DOHH2 (cell line): ENCODE measurements around the gene UNC13B.

Source experiments
- H3F3A ChIP-seq: fragments of 200-600 bp; sonication (generic), shearing (Covaris generic); 2 replicates; pipeline ENCODE4 v1.6.0; 2016; ENCODE audit warnings: antibody characterized with exemption, mild to moderate bottlenecking; ENCODE audit not compliant: control insufficient read depth, insufficient read depth
- H3K27ac ChIP-seq: fragments of 200-600 bp; sonication (generic); 2 replicates; pipeline ENCODE4 v1.5.1; 2014; ENCODE audit warnings: low read depth, mild to moderate bottlenecking, low read length, moderate library complexity
- H3K27me3 ChIP-seq: fragments of 200-600 bp; sonication (generic); 2 replicates; pipeline ENCODE4 v1.6.1; 2014; ENCODE audit warnings: mild to moderate bottlenecking, low read length, mixed read lengths; ENCODE audit not compliant: control insufficient read depth
- H3K36me3 ChIP-seq: fragments of 200-600 bp; sonication (generic); 2 replicates; pipeline ENCODE4 v1.6.1; 2014; ENCODE audit warnings: mild to moderate bottlenecking, low read length, moderate library complexity, mixed read lengths; ENCODE audit not compliant: control insufficient read depth
- H3K4me1 ChIP-seq: fragments of 200-600 bp; sonication (generic); 2 replicates; pipeline ENCODE4 v1.6.1; 2014; ENCODE audit warnings: mild to moderate bottlenecking, low read length, mixed read lengths; ENCODE audit not compliant: control insufficient read depth
- H3K4me2 ChIP-seq: fragments of 200-600 bp; sonication (generic); 2 replicates; pipeline ENCODE4 v1.6.0; 2014; ENCODE audit warnings: mild to moderate bottlenecking, low read length, moderate library complexity
- H3K4me3 ChIP-seq: fragments of 200-600 bp; sonication (generic); 2 replicates; pipeline ENCODE4 v1.5.1; 2014; ENCODE audit warnings: mild to moderate bottlenecking, low read length, mixed read lengths
- H3K79me2 ChIP-seq: fragments of 200-600 bp; sonication (generic); 2 replicates; pipeline ENCODE4 v1.6.1; 2014; ENCODE audit warnings: mild to moderate bottlenecking, low read length, mixed read lengths; ENCODE audit not compliant: control insufficient read depth
- H3K9me2 ChIP-seq: fragments of 200-600 bp; sonication (generic); replicated peaks from 2 replicates; pipeline ENCODE4 v1.6.1; 2014; ENCODE audit warnings: mild to moderate bottlenecking, low read length, mixed read lengths; ENCODE audit not compliant: control insufficient read depth
- H3K9me3 ChIP-seq: fragments of 200-600 bp; sonication (generic); 2 replicates; pipeline ENCODE4 v1.6.1; 2014; ENCODE audit warnings: antibody characterized with exemption, low read length, mixed read lengths; ENCODE audit not compliant: control insufficient read depth, insufficient read depth
- H4K20me1 ChIP-seq: fragments of 200-600 bp; sonication (generic); 2 replicates; pipeline ENCODE4 v1.6.0; 2014; ENCODE audit warnings: low read depth, mild to moderate bottlenecking, antibody characterized with exemption, low read length, moderate library complexity; ENCODE audit not compliant: control insufficient read depth, insufficient read depth
- CTCF ChIP-seq: fragments of 200-600 bp; sonication (generic); IDR thresholded peaks from one replicate; pipeline ENCODE4 v1.5.1; 2014; ENCODE audit warnings: antibody characterized with exemption, mild to moderate bottlenecking, low read depth, low read length; ENCODE audit not compliant: poor library complexity, severe bottlenecking
- EZH2phosphoT487 ChIP-seq: fragments of 200-600 bp; sonication (generic); IDR thresholded peaks from 2 replicates; pipeline ENCODE4 v1.6.1; 2017; ENCODE audit warnings: borderline replicate concordance, mild to moderate bottlenecking, antibody characterized with exemption, low read length, moderate library complexity, mixed read lengths

UNC13B gene

DNA sequence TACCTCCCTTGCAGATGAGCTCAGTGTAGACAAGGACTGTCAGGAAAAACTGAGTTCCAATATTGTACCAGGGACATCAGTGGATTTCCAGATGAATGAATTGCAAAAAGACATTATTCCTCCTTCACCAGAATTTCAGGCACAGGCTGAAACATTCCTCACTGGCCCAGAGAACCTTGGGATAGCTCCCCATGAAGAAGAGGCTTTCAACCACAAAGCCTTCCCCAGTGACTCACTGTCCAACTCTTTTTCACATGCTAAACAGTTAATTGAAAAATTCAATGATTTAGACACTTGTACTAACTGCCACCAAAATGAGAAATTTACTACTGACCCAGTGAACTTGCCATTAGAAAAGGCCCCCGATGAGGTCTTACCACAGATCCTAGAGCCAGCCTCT, 144.5 kb downstream of the UNC13B start:
- Histone ChIP-seq H3K4me1 (no peaks in the 10 kb centered on the region), H3K4me3 (no peak overlapping the region), H3K4me2 (no peak overlapping the region), H3K79me2 (no peaks in the 10 kb centered on the region), H3K36me3 (no peaks in the 10 kb centered on the region), H3F3A (no peaks in the 10 kb centered on the region), H4K20me1 (no peaks in the 10 kb centered on the region), H3K9me2 (no peaks in the 10 kb centered on the region), H3K27me3 (peaks cover 9% of the 10 kb centered on the region), H3K27ac (no peak overlapping the region), H3K9me3 (no peaks in the 10 kb centered on the region)
- no peak for TF ChIP-seq EZH2phosphoT487
- no peak for TF ChIP-seq CTCF

- Histone ChIP-seq H3K9me2 (no peaks in the 10 kb centered on the region), H3K27me3 (peaks cover 2% of the 10 kb centered on the region), H3K9me3 (no peaks in the 10 kb centered on the region), H3K4me3 (no peak overlapping the region), H3K27ac (no peak overlapping the region), H3K36me3 (no peaks in the 10 kb centered on the region), H3F3A (no peaks in the 10 kb centered on the region), H3K4me1 (no peaks in the 10 kb centered on the region), H3K79me2 (no peaks in the 10 kb centered on the region), H4K20me1 (no peaks in the 10 kb centered on the region), H3K4me2 (no peak overlapping the region)
- TF ChIP-seq CTCF (no peak), EZH2phosphoT487 (no peak)
Measured at GRCh38 chr9:35308316-35308715, 146.5 kb downstream of the UNC13B start.

- Histone ChIP-seq H4K20me1 (no peaks in the 10 kb centered on the region), H3K79me2 (no peaks in the 10 kb centered on the region), H3K9me2 (no peaks in the 10 kb centered on the region), H3K4me1 (no peaks in the 10 kb centered on the region), H3K36me3 (no peaks in the 10 kb centered on the region), H3K9me3 (no peaks in the 10 kb centered on the region), H3F3A (no peaks in the 10 kb centered on the region), H3K4me3 (no peak overlapping the region), H3K4me2 (no peak overlapping the region), H3K27ac (no peak overlapping the region), H3K27me3 (no peaks in the 10 kb centered on the region)
- TF ChIP-seq EZH2phosphoT487, result no peak
- no peak for TF ChIP-seq CTCF
Measured at GRCh38 chr9:35311891-35312639, 150.3 kb downstream of the UNC13B start.
